Kidney (tissue), 14 donors: ENCODE results near the gene MAP4K1. TPM values are rescaled to one million over a fixed set of nuclear protein-coding genes. Genes with fewer than 3 reads are reported as not detected.
"Not testable (repeated sequence)": the region's sequence is repeated elsewhere in the genome, so short reads cannot be mapped to it uniquely, and the experiment has no call there.

Experiments
- DNase-seq, 5 donors: peaks; one replicate each; pipeline ENCODE4 v3.0.0-alpha.2; 2013 to 2020
- FAIRE-seq: peaks from 2 replicates; lab custom pipeline; 2012; peaks lifted over from hg19 to GRCh38; lab: Jason Lieb, UNC
- H3K27ac ChIP-seq, 2 donors: one replicate each; pipeline ENCODE4 v1.7.0; 2013; ENCODE audit warnings: low read depth in 2 of 2, low read length in 2 of 2, inconsistent platforms in 1 of 2
- H3K27me3 ChIP-seq: one replicate; pipeline ENCODE4 v1.7.1; 2013; ENCODE audit warnings: low read length, inconsistent platforms; ENCODE audit not compliant: control insufficient read depth, insufficient read depth
- H3K36me3 ChIP-seq, 3 donors: one replicate each; pipeline versions ENCODE4 v1.7.0 to v1.7.1; 2013; ENCODE audit warnings: low read length in 3 of 3, control low read depth in 1 of 3, inconsistent platforms in 1 of 3; ENCODE audit not compliant: insufficient read depth in 3 of 3, control insufficient read depth in 2 of 3
- H3K4me1 ChIP-seq, 3 donors: one replicate each; pipeline versions ENCODE4 v1.7.0 to v1.7.1; 2013; ENCODE audit warnings: low read length in 3 of 3, inconsistent platforms in 1 of 3, low read depth in 1 of 3; ENCODE audit not compliant: control insufficient read depth in 2 of 3, insufficient read depth in 2 of 3
- H3K4me3 ChIP-seq, 3 donors: one replicate each; pipeline versions ENCODE4 v1.7.0 to v1.8.1; 2013; ENCODE audit warnings: low read length in 3 of 3, control low read depth in 1 of 3, inconsistent platforms in 1 of 3
- H3K9ac ChIP-seq, 3 donors: one replicate each; pipeline versions ENCODE4 v1.7.0 to v1.7.1; 2013; ENCODE audit warnings: low read length in 3 of 3, control low read depth in 1 of 3, inconsistent platforms in 1 of 3
- H3K9me3 ChIP-seq, 3 donors: one replicate each; pipeline versions ENCODE4 v1.7.0 to v1.7.1; 2013; ENCODE audit warnings: low read length in 3 of 3, control low read depth in 1 of 3, inconsistent platforms in 1 of 3; ENCODE audit not compliant: control insufficient read depth in 2 of 3, insufficient read depth in 1 of 3
- intact Hi-C: fragments of 100-400 bp; cut with DNase I; formaldehyde crosslinking; loops from one replicate; pipeline ENCODE4 v1.11.1; 2022
- polyA plus RNA-seq: library from polyadenylated mRNA; stranded (reverse); fragments of 350-450 nt; fragmentation: Illumina TruSeq; extraction: RNeasy Lipid Tissue Mini Kit (QIAGEN cat#74804); gene quantifications from one replicate; pipeline ENCODE4 v1.2.3, GENCODE V29; 2014; ENCODE audit warnings: low read depth, low replicate concordance; ENCODE audit not compliant: insufficient read depth
- total RNA-seq: library from RNA; stranded (reverse); fragmentation: NEBNext Ultra II Directional; extraction: Animal tissue kit (Norgen Biotek cat#: 25700); gene quantifications from one replicate; pipeline ENCODE4 v1.2.1, GENCODE V29; 2021
- TF ChIP-seq, protein P1 (sequence below): IDR thresholded peaks from 3 replicates; pipeline ENCODE4 v1.5.1; 2012; ENCODE audit warnings: mild to moderate bottlenecking, moderate library complexity, borderline replicate concordance; ENCODE audit not compliant: insufficient read depth; ENCODE audit errors: extremely low read depth
- donor health status: control.
- donor health status: control.
- donor health status: control.
- donor health status: control.
- donor health status: control.
- donor health status: DM: yes; HTN: yes; CAD: no.
- donor health status: Normal renal cell carcinoma (clear cell type).

MAP4K1 gene
- total and polyA plus RNA-seq, 2 donors from 2014 or later: 3.9 to 17.7 TPM

DNA sequence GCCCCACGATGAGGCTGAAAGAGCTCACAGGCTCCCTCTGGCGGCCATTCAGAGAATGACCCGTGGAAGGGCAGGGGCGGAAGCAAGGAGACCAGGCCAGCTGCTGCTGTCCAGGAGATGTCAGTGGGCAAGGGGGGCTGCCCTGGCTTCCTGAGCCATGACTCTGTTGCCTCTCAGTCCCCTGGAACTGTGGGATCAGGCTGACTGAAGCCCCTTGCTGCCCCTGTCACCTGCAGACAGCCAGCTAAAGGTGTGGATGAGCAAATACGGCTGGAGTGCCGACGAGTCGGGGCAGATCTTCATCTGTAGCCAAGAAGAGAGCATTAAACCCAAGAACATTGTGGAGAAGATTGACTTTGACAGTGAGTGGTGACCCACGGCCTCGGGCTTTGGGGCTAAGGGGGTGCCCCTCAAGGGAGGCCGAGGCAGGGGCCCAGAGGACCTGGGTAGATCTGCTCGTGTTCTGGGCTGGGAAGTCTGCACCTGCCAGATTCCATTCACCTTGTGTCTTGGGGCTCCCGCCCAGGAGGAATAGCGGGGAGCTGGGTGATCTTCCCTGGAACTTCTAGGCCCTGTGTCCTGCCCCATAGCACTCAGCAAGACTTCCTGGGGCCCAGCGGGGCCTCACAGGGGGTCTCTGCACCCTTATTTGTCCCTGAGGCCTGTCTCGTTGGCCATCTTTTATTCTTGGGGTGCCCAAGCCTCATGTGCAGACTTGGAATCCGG lies 17.2 kb upstream of the MAP4K1 start:
- H3K9me3 ChIP-seq: no peaks in the 10 kb centered on the region
- peaks cover 2 to 18% (median 5%) of the 10 kb centered on the region in 3 donors for H3K36me3 ChIP-seq
- DNase-seq: peak; percentile 82 to 88 (median 85)
- FAIRE-seq: no peak
- H3K4me1 ChIP-seq: peaks cover 0 to 8% (median 0%) of the 10 kb centered on the region in 3 donors
- peak overlapping the region in 1 of 2 donors; percentile 2 for H3K27ac ChIP-seq
- H3K27me3 ChIP-seq: no peaks in the 10 kb centered on the region
- no peak overlapping the region for H3K9ac ChIP-seq
- TF ChIP-seq, protein P1, sequence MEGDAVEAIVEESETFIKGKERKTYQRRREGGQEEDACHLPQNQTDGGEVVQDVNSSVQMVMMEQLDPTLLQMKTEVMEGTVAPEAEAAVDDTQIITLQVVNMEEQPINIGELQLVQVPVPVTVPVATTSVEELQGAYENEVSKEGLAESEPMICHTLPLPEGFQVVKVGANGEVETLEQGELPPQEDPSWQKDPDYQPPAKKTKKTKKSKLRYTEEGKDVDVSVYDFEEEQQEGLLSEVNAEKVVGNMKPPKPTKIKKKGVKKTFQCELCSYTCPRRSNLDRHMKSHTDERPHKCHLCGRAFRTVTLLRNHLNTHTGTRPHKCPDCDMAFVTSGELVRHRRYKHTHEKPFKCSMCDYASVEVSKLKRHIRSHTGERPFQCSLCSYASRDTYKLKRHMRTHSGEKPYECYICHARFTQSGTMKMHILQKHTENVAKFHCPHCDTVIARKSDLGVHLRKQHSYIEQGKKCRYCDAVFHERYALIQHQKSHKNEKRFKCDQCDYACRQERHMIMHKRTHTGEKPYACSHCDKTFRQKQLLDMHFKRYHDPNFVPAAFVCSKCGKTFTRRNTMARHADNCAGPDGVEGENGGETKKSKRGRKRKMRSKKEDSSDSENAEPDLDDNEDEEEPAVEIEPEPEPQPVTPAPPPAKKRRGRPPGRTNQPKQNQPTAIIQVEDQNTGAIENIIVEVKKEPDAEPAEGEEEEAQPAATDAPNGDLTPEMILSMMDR: peak; percentile 93
- intact Hi-C loops: no loop called here
- no peak overlapping the region for H3K4me3 ChIP-seq

DNA sequence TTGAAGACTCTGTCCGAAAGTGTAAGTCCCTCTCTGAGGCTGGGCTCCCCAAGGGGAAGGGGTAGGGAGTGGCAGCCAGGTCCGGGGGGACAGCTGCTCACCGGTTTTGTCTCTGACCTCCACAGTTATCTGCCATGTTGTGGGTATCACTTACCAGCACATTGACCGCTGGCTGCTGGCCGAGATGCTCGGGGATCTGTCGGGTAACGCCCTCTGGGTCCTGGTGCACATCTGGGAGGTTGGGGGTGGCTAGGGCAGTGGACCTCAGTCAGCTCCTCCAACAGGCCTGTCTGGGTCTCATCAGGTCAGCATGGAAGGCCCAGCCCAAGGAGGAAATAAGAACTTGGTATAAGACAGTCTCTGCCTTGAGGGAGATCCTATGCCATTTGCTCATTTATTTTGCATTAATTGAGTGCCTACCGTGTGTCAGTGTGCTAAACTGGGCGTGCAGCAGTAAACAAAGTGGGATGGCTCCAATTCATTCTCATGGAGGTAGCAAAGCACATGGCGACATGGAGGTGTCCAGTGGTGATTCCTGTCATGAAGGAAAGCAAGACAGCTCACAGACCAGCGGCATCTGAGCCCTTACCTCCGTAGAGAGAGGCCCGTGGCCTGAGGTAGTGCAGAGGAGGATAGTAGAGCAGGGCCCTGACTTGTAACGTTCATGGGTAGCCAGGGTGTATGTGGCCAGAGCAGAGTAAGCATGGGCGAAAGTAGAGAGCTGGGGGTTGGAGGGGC lies 14.9 kb upstream of the MAP4K1 start:
- TF ChIP-seq, protein P1: no peak
- FAIRE-seq (no peak), DNase-seq (no peak)
- no peaks in the 10 kb centered on the region for H3K27me3 ChIP-seq
- peaks cover 0 to 8% (median 0%) of the 10 kb centered on the region in 3 donors for H3K4me1 ChIP-seq
- H3K36me3 ChIP-seq: peaks cover 2 to 23% (median 9%) of the 10 kb centered on the region in 3 donors
- no peak overlapping the region for H3K27ac ChIP-seq
- H3K9ac ChIP-seq: no peak overlapping the region
- H3K4me3 ChIP-seq: no peak overlapping the region
- H3K9me3 ChIP-seq: no peaks in the 10 kb centered on the region
- intact Hi-C loops: no loop called here

DNA sequence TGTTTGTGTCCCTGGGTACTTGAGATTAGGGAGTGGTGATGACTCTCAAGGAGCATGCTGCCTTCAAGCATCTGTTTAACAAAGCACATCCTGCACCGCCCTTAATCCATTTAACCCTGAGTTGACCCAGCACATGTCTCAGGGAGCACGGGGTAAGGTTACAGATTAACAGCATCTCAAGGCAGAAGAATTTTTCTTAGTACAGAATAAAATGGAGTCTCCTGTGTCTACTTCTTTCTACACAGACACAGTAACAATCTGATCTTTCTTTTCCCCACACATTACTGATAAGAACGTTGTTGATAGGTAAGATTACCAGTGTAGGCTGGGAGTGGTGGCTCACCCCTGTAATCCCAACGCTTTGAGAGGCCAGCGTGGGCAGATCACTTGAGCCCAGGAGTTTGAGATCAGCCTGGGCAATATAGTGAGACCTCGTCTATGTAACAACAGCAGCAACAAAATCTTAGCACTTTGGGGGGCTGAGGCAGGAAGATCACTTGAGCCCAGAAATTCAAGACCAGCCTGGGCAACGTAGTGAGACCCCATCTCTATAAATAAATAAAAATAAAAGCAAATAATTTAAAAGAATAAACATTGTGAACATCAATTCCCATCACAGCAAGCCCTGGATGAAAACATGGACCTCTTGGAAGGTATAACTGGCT lies 14.2 kb upstream of the MAP4K1 start:
- H3K9me3 ChIP-seq, H3K9ac ChIP-seq, H3K4me3 ChIP-seq, H3K27ac ChIP-seq, intact Hi-C loops, H3K27me3 ChIP-seq, FAIRE-seq, H3K4me1 ChIP-seq: not testable (repeated sequence)
- peaks cover 2 to 23% (median 11%) of the 10 kb centered on the region in 3 donors for H3K36me3 ChIP-seq
- peak in 2 of 5 donors; percentile 57 to 58 for DNase-seq

DNA sequence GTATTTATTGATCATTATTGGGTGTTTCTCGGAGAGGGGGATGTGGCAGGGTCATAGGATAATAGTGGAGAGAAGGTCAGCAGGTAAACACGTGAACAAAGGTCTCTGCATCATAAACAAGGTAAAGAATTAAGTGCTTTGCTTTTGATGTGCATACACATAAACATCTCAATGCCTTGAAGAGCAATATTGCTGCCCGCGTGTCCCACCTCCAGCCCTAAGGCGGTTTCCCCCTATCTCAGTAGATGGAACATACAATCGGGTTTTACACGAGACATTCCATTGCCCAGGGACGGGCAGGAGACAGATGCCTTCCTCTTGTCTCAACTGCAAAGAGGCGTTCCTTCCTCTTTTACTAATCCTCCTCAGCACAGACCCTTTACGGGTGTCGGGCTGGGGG lies 13.5 kb upstream of the MAP4K1 start:
- H3K27ac ChIP-seq, intact Hi-C loops, H3K4me1 ChIP-seq, H3K4me3 ChIP-seq, FAIRE-seq, H3K9me3 ChIP-seq, H3K9ac ChIP-seq, DNase-seq, H3K27me3 ChIP-seq: not testable (repeated sequence)
- peaks cover 2 to 26% (median 13%) of the 10 kb centered on the region in 3 donors for H3K36me3 ChIP-seq
